Motor neuron (in vitro differentiated cells): ENCODE results near the gene GGNBP2. TPM values are rescaled to one million over a fixed set of nuclear protein-coding genes. Genes with fewer than 3 reads are reported as not detected.

Experiments
- ATAC-seq, 8 experiments: fragments of 200-7000 bp; cut with Tn5 transposase; replicated peaks in 6 of 8; 2 replicates each; pipeline ENCODE4 v1.8.0; 2021; ENCODE audit warnings: mild to moderate bottlenecking in 8 of 8, moderate library complexity in 8 of 8
- H3K27ac ChIP-seq, 2 donors: fragments of 250-450 bp; sonication (Bioruptor Pico); 2 replicates each; pipeline ENCODE4 v1.9.0; 2021; ENCODE audit warnings: antibody characterized with exemption in 2 of 2, mild to moderate bottlenecking in 2 of 2, moderate library complexity in 1 of 2
- H3K4me1 ChIP-seq, 2 donors: fragments of 250-450 bp; sonication (Bioruptor Pico); replicated peaks in 1 of 2; 2 replicates each; pipeline ENCODE4 v1.6.1; 2021; ENCODE audit warnings: antibody characterized with exemption in 2 of 2, mild to moderate bottlenecking in 2 of 2, moderate library complexity in 1 of 2
- H3K4me3 ChIP-seq, 5 donors: fragments of 250-450 bp; sonication (Bioruptor Pico); 2 replicates each; pipeline ENCODE4 v1.9.0; 2021; ENCODE audit warnings: antibody characterized with exemption in 5 of 5, mild to moderate bottlenecking in 5 of 5, moderate library complexity in 4 of 5
- WGBS, 10 experiments: fragments of 450-650 bp; shearing (Covaris generic); methylation state at CpG; one replicate each; pipeline ENCODE4 v1.0.0; 2022; 5-methylcytosine and 5-hydroxymethylcytosine counted together
- in situ Hi-C, 9 experiments: fragments of 400-800 bp; cut with MboI; loops; one replicate each; pipeline ENCODE4 v1.15.0; 2021; ENCODE audit warnings: low sequenced_read_pairs in 9 of 9, low pct_unique_long_range_greater_than_20kb in 2 of 9; ENCODE audit not compliant: unreplicated experiment in 9 of 9
- total RNA-seq, 8 experiments: library from RNA; unstranded; fragments of 300-600 nt; gene quantifications; 2 replicates each; pipeline versions ENCODE4 v1.2.3 to v1.2.4, GENCODE V29; 2022

GGNBP2 gene
- total RNA-seq, 8 experiments from 2014 or later = 45.8 to 103 (median 62.8) TPM

DNA sequence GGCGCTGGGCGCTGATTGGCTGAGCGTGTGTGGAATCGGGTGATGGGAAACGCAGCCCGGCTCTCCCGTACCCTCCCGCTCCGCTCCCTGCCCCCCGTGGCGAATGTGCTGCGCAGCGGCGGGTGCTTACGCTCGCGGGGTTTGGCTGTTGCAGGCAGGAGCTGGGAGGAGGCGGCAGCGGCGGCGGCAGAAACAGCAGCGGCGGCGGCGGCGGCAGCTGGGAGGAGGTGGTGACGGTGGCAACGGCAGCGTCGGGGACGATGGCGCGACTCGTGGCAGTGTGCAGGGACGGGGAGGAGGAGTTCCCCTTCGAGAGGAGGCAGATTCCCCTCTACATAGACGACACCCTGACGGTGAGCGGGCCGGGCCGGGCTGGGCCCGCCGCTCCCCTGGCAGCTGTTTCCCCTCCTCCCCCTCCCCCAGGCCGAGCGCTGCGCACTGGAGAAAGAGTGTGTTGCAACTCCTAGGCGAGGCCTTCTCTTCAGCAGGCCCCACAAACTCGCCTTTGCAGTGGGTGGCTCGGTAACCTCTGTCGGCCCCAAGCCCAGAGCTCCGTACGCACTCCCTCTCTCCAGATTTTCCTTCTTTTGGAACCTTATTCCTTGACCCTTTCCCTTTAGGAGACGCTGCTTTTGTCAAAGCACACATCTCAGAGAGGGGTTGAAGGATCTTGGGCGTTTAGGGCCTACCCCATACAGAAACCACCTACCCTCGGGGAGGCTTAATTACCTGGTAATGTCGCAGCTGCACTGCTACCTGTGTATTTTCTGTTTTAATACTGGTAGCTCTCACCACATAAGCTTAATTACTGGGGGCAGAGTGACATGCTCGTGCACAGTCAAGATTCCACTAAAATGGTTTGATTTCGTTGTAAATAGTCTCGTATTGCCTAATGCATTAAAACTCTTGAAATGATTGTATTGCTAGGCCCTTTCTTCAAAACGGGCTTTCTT is 1.0 kb downstream of the GGNBP2 start:
- 0 to 2% (median 0%) methylated on average over 1 to 13 of the region's 60 CpGs for WGBS, 10 experiments
- peak; percentile 72 to 87 (median 86) for ATAC-seq
- Histone ChIP-seq H3K4me1 (peaks cover 13 to 16% of the 10 kb centered on the region in 2 donors), H3K4me3 (peak overlapping the region; percentile 80 to 99 (median 96)), H3K27ac (peak overlapping the region; percentile 86 to 98)
- in situ Hi-C loops = no loop called here

GRCh38 chr17:36546418-36547093 is 1.8 kb downstream of the GGNBP2 start:
- peaks cover 13 to 16% of the 10 kb centered on the region in 2 donors for H3K4me1 ChIP-seq
- no peak for ATAC-seq
- in situ Hi-C loops = no loop called here
- H3K4me3 ChIP-seq = peak overlapping the region; percentile 80 to 99 (median 96)
- peak overlapping the region; percentile 86 to 98 for H3K27ac ChIP-seq
- 0 to 33% (median 9%) methylated on average over 1 to 7 of the region's 7 CpGs for WGBS, 10 experiments

DNA sequence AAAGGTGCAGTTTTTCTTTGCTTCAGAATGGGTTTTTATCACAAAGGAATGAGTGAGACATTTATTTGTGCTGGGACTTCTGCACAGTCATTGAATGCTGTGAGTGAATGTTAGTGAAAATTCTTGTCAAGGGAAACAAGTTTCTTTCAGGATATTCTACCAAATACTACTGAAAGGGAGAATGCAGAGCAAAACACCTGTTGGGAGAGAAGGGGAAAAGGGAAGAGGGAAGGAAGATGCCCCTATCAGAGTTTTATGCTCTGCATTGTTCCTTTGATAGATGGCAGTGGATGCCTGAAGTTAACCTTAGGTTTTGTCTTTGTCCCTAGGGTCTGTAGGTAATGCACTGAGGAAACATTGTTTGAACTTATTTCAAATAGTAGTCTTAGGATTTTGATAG is 3.1 kb downstream of the GGNBP2 start:
- in situ Hi-C loops = no loop called here
- Histone ChIP-seq H3K4me3 (no peak overlapping the region), H3K4me1 (peaks cover 13 to 16% of the 10 kb centered on the region in 2 donors), H3K27ac (no peak overlapping the region)
- ATAC-seq = no peak

DNA sequence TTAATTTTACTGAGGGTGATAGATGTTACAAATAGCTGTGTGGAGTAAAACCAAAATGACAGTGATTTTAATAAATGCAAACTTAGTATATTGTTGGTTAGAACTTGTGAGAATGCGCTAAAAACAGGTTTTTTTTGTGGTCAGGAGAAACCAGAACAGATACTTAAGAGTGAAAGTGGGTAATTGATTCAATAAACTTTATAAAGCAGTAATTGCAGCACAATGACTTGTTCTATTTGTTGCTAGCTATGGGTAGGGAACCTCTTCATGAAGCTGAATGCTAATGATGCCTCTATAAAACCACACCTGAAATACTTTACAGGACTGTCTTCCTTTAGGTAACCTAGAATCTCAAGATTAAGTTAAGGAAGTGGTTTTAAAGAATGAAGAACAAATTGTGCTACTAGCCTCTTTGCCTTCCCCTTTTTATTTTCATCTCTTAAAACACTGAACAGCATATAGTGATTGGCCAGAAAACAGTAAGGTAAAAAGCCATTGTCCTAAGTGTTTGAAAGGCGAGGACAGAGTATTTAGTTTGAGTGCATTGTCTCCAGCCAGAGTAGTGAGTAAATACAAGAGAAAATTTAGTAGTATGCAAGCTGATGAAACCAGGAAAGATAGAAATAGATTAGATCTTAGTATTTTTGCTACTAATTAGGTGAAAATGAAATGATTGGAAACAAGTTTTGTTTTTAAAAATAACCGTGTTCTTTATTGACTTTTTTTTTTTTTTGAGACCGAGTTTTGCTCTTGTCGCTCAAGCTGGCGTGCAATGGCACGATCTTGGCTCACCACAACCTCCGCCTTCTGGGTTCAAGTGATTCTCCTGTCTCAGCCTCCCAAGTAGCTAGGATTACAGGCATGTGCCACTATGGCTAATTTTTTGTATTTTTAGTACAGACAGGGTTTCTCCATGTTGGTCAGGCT is 6.0 kb downstream of the GGNBP2 start:
- H3K27ac ChIP-seq = no peak overlapping the region
- H3K4me3 ChIP-seq = no peak overlapping the region
- in situ Hi-C loops = no loop called here
- WGBS, 10 experiments = 87 to 99% (median 92%) methylated on average over 2 to 8 of the region's 8 CpGs; no CpG with 5 or more reads in 1 of the 10 experiments
- peaks cover 5 to 13% of the 10 kb centered on the region in 2 donors for H3K4me1 ChIP-seq
- no peak for ATAC-seq

DNA sequence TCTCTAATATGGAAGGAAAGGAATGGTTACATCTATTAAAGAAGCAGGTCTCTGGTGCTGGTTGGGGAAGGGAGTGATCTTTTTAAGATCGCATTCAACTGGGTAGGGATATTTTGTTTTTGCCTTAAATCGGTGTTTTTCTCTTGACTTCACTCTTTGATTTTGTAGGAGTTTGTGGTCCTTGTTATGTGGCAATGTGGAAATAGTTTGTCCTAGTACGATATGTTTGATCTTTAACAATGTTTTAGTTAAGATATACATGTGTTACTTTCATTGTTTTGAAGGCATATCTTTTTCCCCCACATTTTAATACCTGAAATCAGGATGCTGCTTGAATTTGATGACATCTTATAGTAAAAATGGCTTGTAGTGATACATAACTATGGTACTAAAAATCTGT is 8.7 kb downstream of the GGNBP2 start:
- 33 to 100% (median 96%) methylated on average over 1 to 3 of the region's 3 CpGs for WGBS, 10 experiments
- no peak for ATAC-seq
- Histone ChIP-seq H3K27ac (no peak overlapping the region), H3K4me1 (no peaks in the 10 kb centered on the region), H3K4me3 (no peak overlapping the region)
- in situ Hi-C loops = no loop called here

GRCh38 chr17:36566081-36566480 is 21.4 kb downstream of the GGNBP2 start:
- in situ Hi-C loops = no loop called here
- Histone ChIP-seq H3K4me3 (no peak overlapping the region), H3K27ac (no peak overlapping the region), H3K4me1 (no peaks in the 10 kb centered on the region)
- no peak for ATAC-seq
- WGBS, 10 experiments = 80 to 100% (median 97%) methylated on average over 1 to 4 of the region's 4 CpGs; no CpG with 5 or more reads in 4 of the 10 experiments

- in situ Hi-C loops = no loop called here
Measured at GRCh38 chr17:36575028-36575427, 30.3 kb downstream of the GGNBP2 start.

DNA sequence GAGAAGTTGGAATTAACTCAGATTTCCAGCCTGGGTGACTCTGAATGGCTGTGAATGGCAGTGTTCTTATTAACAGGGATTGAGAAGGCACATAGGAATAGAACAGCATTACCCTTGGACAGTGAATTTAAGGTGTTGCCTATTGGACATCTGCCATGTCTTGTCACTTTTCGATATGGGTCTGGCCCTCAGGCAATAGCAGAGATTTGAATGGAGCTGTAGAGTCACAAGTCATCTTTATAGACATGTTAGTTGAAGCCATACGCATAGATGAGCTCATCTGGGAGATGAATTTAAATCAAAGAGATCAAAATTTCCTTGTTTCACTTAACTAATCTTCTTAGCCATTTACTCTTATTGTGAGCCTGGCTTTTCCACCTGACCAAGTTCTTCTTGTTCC is 32.1 kb downstream of the GGNBP2 start:
- in situ Hi-C loops = no loop called here
- Histone ChIP-seq H3K27ac (no peak overlapping the region), H3K4me1 (no peaks in the 10 kb centered on the region), H3K4me3 (no peak overlapping the region)
- peak in 3 of 8 experiments; percentile 82 to 94 (median 93) for ATAC-seq
- WGBS, 10 experiments = 8 to 100% (median 90%) methylated on average over 1 to 2 of the region's 2 CpGs; no CpG with 5 or more reads in 1 of the 10 experiments

More at GRCh38 chr17:36575028-36575427, 30.3 kb downstream of the GGNBP2 start:
- Histone ChIP-seq H3K4me1 (no peaks in the 10 kb centered on the region), H3K4me3 (no peak overlapping the region), H3K27ac (no peak overlapping the region)
- no peak for ATAC-seq
- WGBS, 10 experiments = 50 to 100% (median 95%) methylated on average over 1 to 6 of the region's 12 CpGs; no CpG with 5 or more reads in 4 of the 10 experiments

GRCh38 chr17:36578671-36579070 is 34.0 kb downstream of the GGNBP2 start:
- in situ Hi-C loops = no loop called here
- ATAC-seq = no peak
- Histone ChIP-seq H3K4me1 (no peaks in the 10 kb centered on the region), H3K27ac (no peak overlapping the region), H3K4me3 (no peak overlapping the region)
- 80 to 100% (median 100%) methylated on average over 1 to 2 of the region's 2 CpGs; no CpG with 5 or more reads in 1 of the 10 experiments for WGBS, 10 experiments

- no peak for ATAC-seq
- in situ Hi-C loops = no loop called here
- WGBS, 10 experiments = 0 to 100% (median 88%) methylated on average over 1 of the region's 1 CpG; no CpG with 5 or more reads in 5 of the 10 experiments
- H3K27ac ChIP-seq = no peak overlapping the region
- no peaks in the 10 kb centered on the region for H3K4me1 ChIP-seq
- no peak overlapping the region for H3K4me3 ChIP-seq
Measured at GRCh38 chr17:36583787-36584186, 39.1 kb downstream of the GGNBP2 start.

GRCh38 chr17:36586138-36586537 is 41.4 kb downstream of the GGNBP2 start:
- Histone ChIP-seq H3K4me3 (no peak overlapping the region), H3K4me1 (peaks cover 0 to under 1% of the 10 kb centered on the region in 2 donors), H3K27ac (no peak overlapping the region)
- WGBS, 10 experiments = 33 to 100% (median 96%) methylated on average over 1 to 2 of the region's 2 CpGs
- in situ Hi-C loops = no loop called here
- ATAC-seq = no peak

DNA sequence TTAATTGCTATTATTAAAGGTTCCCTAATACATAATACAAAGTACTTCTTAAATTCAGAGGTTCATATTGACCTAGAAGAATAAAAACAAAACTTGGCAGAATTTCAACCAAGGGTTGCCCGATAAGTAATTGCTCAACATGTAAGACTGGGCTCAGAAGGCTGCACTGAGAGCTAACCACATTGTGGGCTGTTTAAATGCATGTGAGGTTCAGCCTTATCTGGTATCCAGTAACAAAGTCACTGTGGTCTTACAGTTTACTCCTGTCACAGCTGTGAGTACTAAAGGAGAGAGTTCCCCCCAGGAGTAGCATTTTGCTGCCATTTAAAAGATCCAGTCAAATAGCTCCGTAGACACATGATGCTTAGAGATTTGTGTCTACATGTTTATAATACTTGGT is 45.4 kb downstream of the GGNBP2 start:
- no peak overlapping the region for H3K27ac ChIP-seq
- 71 to 100% (median 94%) methylated on average over 1 to 2 of the region's 2 CpGs; no CpG with 5 or more reads in 2 of the 10 experiments for WGBS, 10 experiments
- in situ Hi-C loops = no loop called here
- peaks cover 5 to 11% of the 10 kb centered on the region in 2 donors for H3K4me1 ChIP-seq
- no peak for ATAC-seq
- no peak overlapping the region for H3K4me3 ChIP-seq
